NCI-H1105 (cell line): ENCODE measurements around the gene HEXA.
"Not testable (repeated sequence)": the region's sequence is repeated elsewhere in the genome, so short reads cannot be mapped to it uniquely, and the experiment has no call there.

Source experiments
- DNase-seq: peaks from one replicate; lab custom pipeline; 2025; lab: John Stamatoyannopoulos, UW

The HEXA gene

DNA sequence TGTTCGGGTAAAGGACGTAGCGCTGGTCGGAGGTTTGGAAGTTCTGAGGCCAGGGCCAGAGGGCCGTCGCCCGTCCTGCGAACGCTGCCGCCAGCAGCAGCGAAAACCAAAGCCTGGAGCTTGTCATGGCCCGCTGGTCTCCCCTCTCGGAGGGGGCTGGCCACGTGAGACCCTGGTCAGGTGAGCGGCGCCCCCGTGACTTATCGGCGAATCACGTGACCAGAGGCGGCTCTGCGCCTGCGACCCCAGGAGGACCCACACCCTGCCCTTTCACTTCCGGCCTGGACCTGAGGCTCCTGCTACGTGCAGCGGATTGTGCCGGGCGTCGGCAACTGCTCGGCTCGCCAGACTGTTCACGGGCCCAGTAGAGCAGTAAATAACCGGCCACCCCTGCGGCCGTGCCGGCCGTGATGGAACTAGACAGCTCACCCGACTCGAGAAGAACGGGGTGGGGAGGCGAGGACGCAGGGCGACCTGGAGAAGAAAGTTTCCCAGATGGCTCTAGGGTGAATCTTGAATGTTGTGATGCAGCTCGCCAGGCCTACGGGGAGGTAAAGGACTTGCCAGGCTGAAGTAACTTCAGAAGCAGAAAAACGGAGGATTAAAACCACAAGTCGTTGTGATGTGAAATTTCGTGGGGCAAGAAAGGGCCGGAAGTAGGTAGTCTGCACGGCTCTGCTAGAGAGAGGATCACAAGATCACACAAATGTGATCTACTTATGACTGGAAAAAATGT, at the start of gene HEXA:
TSS of gene HEXA (minus strand) at position 169 of the 736 bp plus-strand sequence. CDS start at position 127, 42 bp downstream.
- DNase-seq = peak; percentile 98

- DNase-seq = no peak
Measured at GRCh38 chr15:72423256-72423655, 47.4 kb upstream of the HEXA start.

DNA sequence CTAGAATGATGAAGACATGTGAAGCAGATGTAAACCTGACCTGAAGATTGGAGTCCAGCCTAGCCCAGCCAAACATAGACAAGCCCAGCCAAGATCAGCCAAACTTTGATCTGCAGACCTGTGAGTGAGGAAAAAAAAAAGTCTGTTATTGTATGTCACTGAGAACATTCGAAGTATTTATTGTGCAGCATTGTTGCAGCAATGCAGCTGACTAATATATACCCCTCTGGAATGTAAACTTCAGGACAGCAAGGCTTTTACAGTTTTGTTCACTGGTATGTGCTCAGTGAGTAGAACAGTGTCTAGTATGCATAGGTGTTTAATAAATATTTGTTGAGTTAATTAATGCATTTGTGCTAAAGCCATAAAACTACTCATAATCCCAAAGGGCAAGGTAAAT, 45.7 kb upstream of the HEXA start:
- no peak for DNase-seq

GRCh38 chr15:72420576-72420975, 44.8 kb upstream of the HEXA start:
- no peak for DNase-seq

- not testable (repeated sequence) for DNase-seq
Measured at GRCh38 chr15:72419768-72420167, 44.0 kb upstream of the HEXA start.

DNA sequence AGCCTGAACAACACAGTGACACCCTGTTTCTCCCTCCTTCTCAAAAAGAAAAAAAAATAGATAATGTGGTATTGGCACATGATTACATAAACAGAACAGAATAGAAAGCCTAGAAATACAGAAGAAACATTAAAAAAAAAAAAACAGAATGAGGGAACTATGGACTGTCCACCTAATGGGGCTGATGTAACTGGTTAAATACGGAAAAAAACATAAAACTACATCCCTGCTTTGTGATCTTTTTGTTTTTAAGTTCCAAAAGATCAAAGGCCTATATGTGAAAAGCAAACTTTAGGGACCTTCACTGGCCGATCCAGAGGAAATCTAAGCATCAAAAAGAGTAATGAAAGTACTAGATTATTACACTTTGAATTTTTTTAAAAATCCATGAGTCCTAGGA, 39.5 kb upstream of the HEXA start:
- no peak for DNase-seq

GRCh38 chr15:72413337-72413736, 37.5 kb upstream of the HEXA start:
- DNase-seq = not testable (repeated sequence)

DNA sequence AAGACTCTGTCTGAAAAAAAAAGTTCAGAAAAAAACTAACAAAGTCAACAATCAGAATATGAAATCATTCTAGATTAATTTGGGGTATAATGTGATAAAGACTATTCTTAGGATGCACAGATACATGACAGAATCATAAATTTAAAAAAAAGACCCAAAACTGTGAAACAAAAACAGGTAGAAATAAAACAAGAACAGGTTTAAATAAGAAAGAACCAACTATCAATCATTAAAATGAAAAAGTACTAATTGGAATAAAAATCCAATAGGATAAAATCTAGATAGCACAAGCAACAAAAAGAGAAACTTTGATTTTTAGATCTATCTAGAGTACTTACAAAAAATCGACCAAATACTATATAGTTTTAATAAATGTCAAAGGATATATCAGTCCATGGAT, 35.7 kb upstream of the HEXA start:
- no peak for DNase-seq

GRCh38 chr15:72411111-72411510, 35.3 kb upstream of the HEXA start:
- DNase-seq = no peak

- DNase-seq = no peak
Measured at GRCh38 chr15:72406936-72407335, 31.1 kb upstream of the HEXA start.

DNA sequence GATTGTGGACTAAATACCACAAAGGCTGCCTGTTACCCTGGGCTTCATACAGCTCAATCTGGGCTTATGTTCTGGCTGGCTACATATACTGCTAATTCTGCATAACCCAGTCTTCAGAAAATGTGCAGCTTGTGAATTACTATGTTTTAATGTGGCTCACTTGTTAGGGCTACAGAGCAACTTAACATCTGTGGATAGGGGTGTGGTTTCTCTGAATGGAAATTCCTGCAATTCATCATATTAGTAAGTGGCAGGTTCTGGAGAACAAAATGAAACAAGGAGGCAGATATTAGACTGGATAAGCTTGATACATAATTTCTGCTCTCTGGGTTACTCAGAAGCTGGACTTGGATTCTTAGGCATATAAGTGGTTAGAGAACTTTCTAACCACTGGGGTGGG, 29.0 kb upstream of the HEXA start:
- no peak for DNase-seq

DNA sequence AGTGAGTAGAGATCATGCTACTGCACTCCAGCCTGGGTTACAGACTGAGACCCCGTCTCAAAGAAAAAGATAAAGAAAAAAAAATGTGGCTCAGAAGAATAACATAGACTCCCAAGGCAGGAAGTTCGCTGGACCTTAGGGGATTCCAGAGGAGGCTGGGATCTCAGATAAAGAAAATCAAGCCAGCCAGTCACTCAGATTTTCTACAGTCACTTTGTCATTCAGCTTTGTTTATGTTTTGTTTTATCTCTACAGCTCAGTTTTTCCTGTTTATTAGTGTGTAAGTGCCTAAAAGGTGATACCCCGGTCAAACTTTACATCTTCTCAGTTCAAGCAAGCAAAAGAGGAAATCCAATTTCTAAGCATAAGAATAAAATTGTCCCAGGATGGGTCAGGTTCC, 28.5 kb upstream of the HEXA start:
- DNase-seq = no peak

GRCh38 chr15:72402726-72403125, 26.9 kb upstream of the HEXA start:
- DNase-seq = no peak

- DNase-seq = no peak
Measured at GRCh38 chr15:72398648-72399047, 22.8 kb upstream of the HEXA start.

DNA sequence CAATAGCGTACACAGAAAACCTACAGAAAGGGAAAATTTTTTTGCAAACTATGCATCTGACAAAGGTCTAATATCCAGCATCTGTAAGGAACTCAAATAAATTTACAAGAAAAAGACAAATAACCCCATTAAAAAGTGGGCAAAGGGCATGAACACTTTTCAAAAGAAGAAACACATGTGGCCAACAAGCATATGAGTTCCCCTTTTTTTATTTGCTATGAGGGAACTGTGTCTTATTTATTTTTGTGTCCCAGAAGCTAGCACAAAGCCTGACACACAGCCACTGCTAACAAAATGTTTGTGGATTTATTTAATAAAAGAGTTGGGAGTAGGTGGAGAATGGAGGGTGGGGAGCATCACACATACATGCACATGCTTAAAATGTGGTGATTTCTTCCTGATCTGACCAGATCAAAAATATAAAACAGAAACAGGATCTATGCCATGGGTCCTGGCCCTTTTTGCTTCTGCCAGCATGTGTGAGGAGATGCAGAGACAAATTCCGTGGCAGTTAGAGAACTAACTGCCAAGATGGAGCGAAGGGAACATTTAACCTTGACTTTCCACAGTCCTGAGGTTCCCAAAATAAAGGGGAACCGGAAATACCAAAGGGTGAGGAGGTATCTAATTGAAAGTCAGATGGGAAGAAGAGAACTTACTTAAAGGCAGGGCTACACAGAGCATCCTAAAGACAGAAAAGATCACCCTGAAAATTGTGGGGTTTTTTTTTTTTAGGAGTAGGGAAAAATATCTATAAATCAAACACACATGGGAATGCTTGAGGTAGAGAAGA, 22.2 kb upstream of the HEXA start, which contains the start of gene TMEM202:
TSS of gene TMEM202 (plus strand) at position 510 of the 793 bp plus-strand sequence. CDS start at position 532, 22 bp downstream.
- DNase-seq = no peak

DNA sequence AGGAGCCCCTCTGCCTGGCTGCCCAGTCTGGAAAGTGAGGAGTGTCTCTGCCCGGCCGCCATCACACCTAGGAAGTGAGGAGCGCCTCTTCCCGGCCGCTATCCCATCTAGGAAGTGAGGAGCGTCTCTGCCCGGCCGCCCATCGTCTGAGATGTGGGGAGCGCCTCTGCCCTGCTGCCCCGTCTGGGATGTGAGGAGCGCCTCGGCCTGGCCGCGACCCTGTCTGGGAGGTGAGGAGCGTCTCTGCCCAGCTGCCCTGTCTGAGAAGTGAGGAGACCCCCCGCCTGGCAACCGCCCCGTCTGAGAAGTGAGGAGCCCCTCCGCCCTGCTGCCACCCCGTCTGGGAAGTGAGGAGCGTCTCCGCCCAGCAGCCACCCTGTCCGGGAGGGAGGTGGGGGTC, 20.5 kb upstream of the HEXA start:
- not testable (repeated sequence) for DNase-seq

DNA sequence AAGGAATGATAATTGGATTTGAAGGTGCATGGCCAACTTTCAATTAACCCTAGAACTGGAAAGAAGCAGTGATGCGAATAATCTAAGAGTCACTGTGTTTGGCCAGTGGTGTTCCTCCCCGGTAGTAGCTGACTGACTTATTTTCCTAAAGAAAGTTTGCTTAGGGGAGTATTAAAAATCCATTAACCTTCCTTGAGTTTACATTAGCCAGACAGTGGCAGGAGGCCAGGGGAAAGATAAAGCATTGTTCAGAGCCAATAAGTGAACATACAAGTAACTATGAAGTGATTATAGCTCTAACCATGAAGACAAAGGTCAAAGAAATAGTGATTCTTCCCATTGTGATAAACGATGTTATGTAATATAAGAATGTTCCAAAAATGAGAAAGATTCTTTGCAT, 13.4 kb upstream of the HEXA start:
- DNase-seq = no peak

DNA sequence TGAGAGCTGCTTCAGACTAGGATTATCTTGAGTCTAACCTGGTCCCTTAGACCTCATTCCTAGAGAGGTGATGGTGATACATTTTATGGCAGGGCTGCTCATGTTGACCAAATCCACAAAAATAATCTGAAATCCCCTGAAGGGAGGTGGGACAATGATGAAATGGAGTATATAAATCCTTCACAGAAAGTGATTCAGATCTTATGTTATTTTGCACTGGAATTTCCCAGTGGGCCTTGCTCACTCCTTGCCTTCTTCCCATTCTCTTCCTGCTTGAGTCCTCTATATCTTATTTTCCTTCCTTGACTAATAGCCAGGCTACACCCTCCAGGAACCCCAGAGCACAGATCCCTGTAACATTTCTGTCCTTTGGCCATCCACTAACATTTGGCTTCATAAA, 11.9 kb upstream of the HEXA start:
- no peak for DNase-seq

GRCh38 chr15:72382146-72382545, 6.3 kb upstream of the HEXA start:
- no peak for DNase-seq

- DNase-seq = no peak
Measured at GRCh38 chr15:72380743-72381142, 4.9 kb upstream of the HEXA start.

DNA sequence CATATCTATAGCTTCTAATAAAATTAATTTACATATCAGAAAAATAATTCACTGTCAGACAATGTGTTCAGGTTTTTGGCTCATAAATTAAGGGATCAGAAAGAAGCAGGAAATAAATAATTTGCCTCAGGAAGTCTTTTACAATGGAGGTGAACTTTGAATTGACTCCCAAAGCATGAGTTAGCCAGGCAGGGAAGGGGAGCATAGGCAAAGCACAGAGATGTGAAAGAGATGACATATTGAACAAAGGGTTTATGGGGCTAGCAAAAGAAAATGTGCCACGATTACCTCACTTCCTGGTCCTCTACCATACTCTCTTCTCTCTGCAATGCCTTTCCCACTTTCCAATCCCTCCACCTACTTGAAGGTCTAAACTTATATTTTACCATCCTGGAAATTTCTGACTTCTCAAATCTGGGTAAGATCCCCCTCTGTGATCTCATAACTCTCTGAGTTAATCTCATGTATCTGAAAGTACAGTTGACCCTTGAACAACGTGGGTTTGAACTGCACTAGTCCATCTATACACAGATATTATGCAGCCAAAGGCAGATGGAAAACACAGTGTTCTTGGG, 4.1 kb upstream of the HEXA start:
- no peak for DNase-seq

- DNase-seq = not testable (repeated sequence)
Measured at GRCh38 chr15:72379106-72379505, 3.3 kb upstream of the HEXA start.

- DNase-seq = no peak
Measured at GRCh38 chr15:72377331-72377730, 1.5 kb upstream of the HEXA start.
